HG02759 (cell line): ENCODE results near the gene SEC24D.
"Not testable (repeated sequence)": the region's sequence is repeated elsewhere in the genome, so short reads cannot be mapped to it uniquely, and the experiment has no call there.

Source experiments
- ATAC-seq: cut with Tn5 transposase; IDR thresholded peaks from one replicate; pipeline ENCODE4 v1.9.1; 2021; ENCODE audit warnings: mild to moderate bottlenecking, moderate library complexity; ENCODE audit not compliant: unreplicated experiment

SEC24D gene

GRCh38 chr4:118811832-118812231 lies 24.1 kb downstream of the SEC24D start:
- no peak for ATAC-seq

- no peak for ATAC-seq
Measured at GRCh38 chr4:118810991-118811764, 24.7 kb downstream of the SEC24D start.

GRCh38 chr4:118807659-118808058 lies 28.3 kb downstream of the SEC24D start:
- ATAC-seq = no peak

DNA sequence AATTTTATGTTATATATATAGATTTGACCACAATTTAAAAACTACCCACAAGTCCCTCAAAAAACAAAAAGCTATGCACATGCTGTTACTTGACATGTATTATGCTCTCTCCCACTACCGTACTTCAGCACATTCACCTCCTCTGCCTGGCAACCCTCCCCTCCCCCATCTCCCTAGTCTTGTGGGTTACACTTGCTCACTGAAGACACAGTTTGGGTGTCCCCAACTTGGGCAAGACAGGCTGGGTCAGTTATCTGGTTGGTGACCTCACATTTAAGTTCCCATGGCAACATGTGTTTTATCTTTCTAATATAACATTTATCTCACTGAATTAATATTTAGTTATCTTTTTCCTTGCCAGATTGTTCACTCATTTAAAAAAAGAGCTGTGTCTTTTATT lies 32.7 kb downstream of the SEC24D start:
- ATAC-seq = no peak

GRCh38 chr4:118801895-118802575 lies 33.9 kb downstream of the SEC24D start:
- no peak for ATAC-seq

GRCh38 chr4:118799231-118799942 lies 36.5 kb downstream of the SEC24D start:
- ATAC-seq = no peak

DNA sequence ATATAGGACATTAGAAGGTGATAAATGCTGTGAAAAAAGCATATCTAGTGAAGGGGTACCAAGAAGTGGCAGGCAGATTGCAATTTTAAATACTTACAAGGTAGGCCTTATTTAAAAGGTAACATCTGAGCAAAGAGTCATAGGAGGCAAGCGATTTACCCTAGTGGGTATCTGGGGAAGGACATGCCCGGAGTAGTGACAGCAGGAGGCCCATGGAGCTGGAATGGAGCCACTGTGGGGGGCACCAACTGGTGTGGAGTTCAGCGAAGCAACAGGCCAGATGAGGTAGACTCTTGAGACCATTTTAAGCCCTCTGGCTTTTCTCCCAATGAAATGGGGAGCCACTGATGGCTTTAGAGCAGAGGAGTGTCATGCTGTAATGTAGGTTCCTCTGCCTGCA lies 37.3 kb downstream of the SEC24D start:
- ATAC-seq = no peak

GRCh38 chr4:118797558-118798142 lies 38.3 kb downstream of the SEC24D start:
- ATAC-seq = no peak

DNA sequence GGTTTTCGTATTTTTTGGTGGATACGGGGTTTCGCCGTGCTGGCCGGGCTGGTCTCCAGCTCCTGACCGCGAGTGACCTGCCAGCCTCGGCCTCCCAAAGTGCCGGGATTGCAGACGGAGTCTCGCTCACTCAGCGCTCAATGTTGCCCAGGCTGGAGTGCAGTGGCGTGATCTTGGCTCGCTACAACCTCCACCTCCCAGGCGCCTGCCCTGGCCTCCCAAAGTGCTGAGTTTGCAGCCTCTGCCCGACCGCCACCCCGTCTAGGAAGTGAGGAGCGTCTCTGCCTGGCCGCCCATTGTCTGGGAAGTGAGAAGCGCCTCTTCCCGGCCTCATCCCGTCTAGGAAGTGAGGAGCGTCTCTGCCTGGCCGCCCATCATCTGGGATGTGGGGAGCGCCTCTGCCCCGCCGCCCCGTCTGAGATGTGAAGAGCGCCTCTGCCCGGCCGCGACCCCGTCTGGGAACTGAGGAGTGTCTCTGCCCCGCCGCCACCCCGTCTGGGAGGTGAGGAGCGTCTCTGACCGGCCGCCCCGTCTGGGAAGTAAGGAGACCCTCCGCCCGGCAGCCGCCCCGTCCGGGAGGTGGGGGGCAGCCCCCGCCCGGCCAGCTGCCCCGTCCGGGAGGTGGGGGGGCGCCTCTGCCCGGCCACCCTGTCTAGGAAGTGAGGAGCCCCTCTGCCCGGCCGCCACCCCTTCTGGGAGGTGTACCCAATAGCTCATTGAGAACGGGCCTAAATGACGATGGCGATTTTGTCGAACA lies 44.1 kb downstream of the SEC24D start:
- ATAC-seq = not testable (repeated sequence)

DNA sequence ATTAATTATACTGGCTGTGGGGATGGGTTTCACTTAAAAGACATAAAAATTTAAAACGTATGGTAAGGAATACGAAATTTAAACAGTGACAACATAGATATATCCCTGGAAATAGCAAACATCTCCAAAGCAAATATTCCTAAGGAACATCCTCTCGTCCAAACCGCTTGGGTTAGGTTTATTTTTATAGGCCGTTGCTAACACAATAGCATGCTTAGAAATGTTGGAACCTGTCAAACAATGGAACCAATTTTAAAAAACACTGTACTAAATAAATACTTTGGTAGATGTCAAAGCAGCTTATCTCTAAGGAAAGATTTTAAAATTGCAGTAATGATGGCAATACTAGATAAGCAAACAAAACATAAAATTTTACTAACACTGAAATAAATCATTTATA lies 45.4 kb downstream of the SEC24D start:
- ATAC-seq = no peak

- no peak for ATAC-seq
Measured at GRCh38 chr4:118788911-118789310, 47.0 kb downstream of the SEC24D start.

- ATAC-seq = no peak
Measured at GRCh38 chr4:118787844-118788380, 48.0 kb downstream of the SEC24D start.

GRCh38 chr4:118784776-118785175 lies 51.1 kb downstream of the SEC24D start:
- ATAC-seq = no peak

DNA sequence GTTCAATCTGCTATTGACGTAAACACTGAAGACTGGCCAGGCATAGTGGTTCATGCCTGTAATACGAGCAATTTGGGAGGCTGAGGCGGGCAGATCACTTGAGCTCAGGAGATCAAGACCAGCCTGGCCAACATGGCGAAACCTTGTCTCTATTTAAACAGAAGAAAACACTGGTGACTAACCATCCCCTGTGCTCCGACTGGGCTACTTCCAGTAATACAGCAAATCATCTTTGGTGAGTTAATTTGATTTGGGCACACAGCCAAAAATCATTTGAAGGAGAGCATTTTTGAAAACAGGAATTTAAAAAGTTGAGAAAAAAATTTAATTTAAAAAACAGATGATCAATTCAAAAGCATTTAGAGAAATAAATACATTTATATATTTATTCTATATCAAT lies 52.0 kb downstream of the SEC24D start:
- no peak for ATAC-seq

GRCh38 chr4:118782886-118783285 lies 53.0 kb downstream of the SEC24D start:
- not testable (repeated sequence) for ATAC-seq

DNA sequence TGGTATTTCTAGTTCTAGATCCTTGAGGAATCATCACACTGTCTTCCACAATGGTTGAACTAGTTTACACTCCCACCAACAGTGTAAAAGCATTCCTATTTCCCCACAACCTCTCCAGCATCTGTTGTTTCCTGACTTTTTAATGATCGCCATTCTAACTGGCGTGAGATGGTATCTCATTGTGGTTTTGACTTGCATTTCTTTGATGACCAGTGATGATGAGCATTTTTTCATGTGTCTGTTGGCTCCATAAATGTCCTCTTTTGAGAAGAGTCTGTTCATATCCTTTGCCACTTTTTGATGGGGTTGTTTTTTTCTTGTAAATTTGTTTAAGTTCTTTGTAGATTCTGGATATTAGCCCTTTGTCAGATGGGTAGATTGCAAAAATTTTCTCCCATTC lies 58.3 kb downstream of the SEC24D start:
- not testable (repeated sequence) for ATAC-seq

GRCh38 chr4:118776955-118777640 lies 58.8 kb downstream of the SEC24D start:
- not testable (repeated sequence) for ATAC-seq

DNA sequence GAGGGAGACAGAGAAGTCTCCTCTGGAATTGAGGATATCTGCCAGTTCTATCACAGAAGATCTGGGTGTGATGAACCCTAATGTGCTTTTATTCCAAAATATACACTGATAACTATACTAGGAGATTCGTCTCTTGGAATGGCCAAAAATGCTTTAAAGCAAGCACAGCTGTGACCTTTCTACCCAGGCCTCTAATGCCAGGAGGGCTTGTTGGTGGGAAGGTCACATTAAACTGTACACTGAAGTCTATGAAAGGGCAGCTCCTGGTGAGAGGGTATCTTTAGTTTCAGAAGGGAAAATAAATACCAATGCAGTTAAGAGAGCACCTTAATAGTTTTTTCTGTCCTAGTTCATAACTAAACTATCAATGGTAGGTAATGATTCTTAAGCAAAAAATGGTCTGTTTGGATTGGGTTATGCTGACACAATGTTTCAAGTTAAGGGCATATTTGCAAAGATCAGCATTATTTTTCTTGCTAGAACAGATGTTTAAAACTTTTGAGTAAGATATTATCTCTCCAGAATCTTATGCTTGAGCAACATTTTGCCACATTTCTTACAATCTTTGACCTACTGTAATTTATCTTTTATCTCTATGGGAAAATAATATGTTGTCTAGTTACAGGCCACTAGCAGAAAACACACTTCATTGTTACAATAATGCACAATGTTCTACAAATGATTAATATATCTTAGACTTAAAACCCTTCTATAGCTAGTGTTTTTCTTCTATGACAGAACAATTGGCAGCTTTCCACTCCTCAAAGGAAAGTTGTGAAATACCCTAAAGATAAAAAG lies 59.6 kb downstream of the SEC24D start:
- ATAC-seq = no peak

DNA sequence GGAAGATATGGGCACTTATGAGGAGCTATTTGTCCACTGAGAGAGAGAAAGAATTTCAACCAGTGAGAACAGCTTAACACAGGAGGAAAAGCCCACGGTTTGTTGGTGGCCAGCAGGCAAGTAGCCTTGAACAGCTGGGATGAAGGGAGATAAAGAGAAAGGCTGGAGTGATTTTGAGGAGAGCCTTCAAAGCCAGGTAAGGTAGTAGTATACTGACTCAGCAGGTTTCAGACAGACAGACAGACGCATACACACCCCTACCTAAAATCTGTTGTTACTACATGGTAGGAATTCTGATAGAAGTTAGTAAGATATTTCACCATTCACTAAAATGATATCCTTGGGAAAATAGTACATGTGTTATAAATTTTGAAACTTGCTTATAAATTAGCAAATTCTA lies 60.5 kb downstream of the SEC24D start:
- ATAC-seq = no peak
